Lower leg skin (tissue), 4 donors: ENCODE data around the gene PSMC2. TPM values are rescaled to one million over a fixed set of nuclear protein-coding genes. Genes with fewer than 3 reads are reported as not detected.

Experiments
- DNase-seq, 2 donors: peaks; one replicate each; pipeline ENCODE4 v3.0.0-alpha.2; 2019; ENCODE audit warnings: low spot score in 2 of 2
- H3K4me3 ChIP-seq: fragments of 200-600 bp; sonication (generic); 2 replicates; pipeline ENCODE4 v1.5.1; 2017; ENCODE audit warnings: mild to moderate bottlenecking, low read depth; ENCODE audit not compliant: poor library complexity, severe bottlenecking
- POLR2A ChIP-seq, 2 donors: fragments of 450-650 bp; IDR thresholded peaks; one replicate each; pipeline ENCODE4 v1.6.1; 2016 to 2017; ENCODE audit warnings: antibody characterized with exemption in 2 of 2, mild to moderate bottlenecking in 1 of 2, moderate library complexity in 1 of 2
- WGBS, 2 donors: methylation state at CpG; one replicate each; pipeline ENCODE4 v1.1.5; 2018; 5-methylcytosine and 5-hydroxymethylcytosine counted together
- intact Hi-C: fragments of 100-400 bp; cut with DNase I; formaldehyde crosslinking; loops from one replicate; pipeline ENCODE4 v1.15.0; 2023; ENCODE audit warnings: low total_unique reads
- total RNA-seq, 4 donors: library from RNA; depleted of rRNA; stranded (reverse); fragments of >200 nt; gene quantifications; one replicate each; pipeline ENCODE4 v1.1.0, GENCODE V29; 2016
- TF ChIP-seq, protein P1 (sequence below), 3 donors: fragments of 450-650 bp; IDR thresholded peaks; one replicate each; pipeline ENCODE4 v1.5.1; 2016; ENCODE audit warnings: antibody characterized with exemption in 3 of 3, mild to moderate bottlenecking in 3 of 3, moderate library complexity in 2 of 3

The PSMC2 gene
- total RNA-seq, 4 donors from 2014 or later: 75.3 to 124 (median 107) TPM

DNA sequence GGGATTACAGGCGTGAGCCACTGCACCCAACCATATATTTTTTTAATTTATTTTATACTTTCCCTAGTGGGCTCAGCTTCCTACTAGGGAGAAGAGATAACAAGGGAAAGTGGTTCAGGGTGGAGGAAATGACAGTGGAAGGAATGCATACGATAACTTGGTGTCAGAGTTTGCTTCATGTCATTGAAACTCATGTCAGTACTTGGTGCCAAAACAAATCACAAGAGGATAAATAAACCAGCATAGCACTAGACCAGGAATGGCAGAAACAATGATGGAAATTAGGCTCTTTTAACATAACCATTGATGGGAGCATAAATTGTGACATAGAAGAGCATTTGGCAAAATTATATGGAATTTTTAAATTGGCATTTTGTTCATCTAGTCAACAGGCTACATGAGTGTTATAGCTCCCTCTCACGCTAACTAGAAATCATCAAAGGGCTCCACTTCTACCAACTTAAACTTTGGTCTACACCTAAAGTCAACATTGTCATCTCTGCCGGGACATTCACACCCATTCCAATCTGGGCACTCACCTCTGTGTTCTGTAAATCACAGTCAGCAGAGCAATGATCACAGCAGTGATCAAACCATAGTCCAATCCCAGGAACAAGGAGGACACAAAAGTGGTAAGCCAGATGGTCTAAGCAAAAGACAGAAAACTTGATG, 41.2 kb downstream of the PSMC2 start:
- DNase-seq: no peak
- 85 to 87% methylated on average over 4 of the region's 4 CpGs for WGBS, 2 donors
- intact Hi-C loops: no loop called here
- H3K4me3 ChIP-seq: no peak overlapping the region
- no peak for TF ChIP-seq POLR2A (IDR thresholded peaks at IDR 0.05)
- TF ChIP-seq, protein P1, sequence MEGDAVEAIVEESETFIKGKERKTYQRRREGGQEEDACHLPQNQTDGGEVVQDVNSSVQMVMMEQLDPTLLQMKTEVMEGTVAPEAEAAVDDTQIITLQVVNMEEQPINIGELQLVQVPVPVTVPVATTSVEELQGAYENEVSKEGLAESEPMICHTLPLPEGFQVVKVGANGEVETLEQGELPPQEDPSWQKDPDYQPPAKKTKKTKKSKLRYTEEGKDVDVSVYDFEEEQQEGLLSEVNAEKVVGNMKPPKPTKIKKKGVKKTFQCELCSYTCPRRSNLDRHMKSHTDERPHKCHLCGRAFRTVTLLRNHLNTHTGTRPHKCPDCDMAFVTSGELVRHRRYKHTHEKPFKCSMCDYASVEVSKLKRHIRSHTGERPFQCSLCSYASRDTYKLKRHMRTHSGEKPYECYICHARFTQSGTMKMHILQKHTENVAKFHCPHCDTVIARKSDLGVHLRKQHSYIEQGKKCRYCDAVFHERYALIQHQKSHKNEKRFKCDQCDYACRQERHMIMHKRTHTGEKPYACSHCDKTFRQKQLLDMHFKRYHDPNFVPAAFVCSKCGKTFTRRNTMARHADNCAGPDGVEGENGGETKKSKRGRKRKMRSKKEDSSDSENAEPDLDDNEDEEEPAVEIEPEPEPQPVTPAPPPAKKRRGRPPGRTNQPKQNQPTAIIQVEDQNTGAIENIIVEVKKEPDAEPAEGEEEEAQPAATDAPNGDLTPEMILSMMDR (IDR thresholded peaks at IDR 0.05): no peak

DNA sequence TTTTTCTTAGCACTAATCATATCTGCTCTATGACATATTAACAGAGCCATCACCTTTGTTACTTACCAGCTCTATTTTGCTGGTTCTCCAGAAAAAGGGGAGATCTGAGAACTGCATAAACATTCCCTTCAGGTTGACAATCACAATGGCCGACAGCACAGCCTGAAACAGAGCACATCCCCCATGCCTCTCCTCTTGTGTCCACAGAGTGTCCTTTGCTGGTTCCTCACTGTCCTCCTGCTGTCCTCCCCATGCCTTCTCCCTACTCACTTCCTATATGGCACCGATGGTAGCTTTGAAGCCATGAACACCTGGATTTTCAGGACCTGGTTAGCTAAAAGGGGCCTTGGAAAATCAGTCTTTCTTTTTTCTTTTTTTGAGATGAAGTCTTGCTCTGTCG, 41.8 kb downstream of the PSMC2 start:
- no peak for TF ChIP-seq POLR2A (IDR thresholded peaks at IDR 0.05)
- no peak overlapping the region for H3K4me3 ChIP-seq
- 87 to 91% methylated on average over 3 of the region's 3 CpGs for WGBS, 2 donors
- intact Hi-C loops: no loop called here
- no peak for DNase-seq

DNA sequence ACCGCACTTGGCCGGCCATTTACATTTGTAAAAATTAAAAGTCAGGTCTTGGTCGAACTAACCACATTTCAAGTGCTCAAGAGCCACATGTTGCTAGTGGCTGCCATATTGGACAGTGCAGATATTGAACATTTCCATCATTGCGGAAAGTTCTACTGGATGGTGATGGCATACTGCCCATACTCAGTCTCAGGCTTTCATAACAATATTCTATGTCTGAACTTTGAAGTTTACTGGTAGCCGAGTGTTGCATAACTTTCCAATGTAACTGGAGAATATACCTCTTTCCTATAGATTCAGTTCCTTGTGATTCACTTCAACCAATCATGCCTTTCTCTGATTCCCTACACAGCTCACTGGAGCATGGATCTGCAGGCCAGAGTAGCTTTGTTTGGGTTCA, 43.7 kb downstream of the PSMC2 start:
- no peak overlapping the region for H3K4me3 ChIP-seq
- no peak for DNase-seq
- intact Hi-C loops: no loop called here
- TF ChIP-seq, protein P1 (IDR thresholded peaks at IDR 0.05): no peak
- no peak for TF ChIP-seq POLR2A (IDR thresholded peaks at IDR 0.05)
- 95 to 96% methylated on average over 5 of the region's 5 CpGs for WGBS, 2 donors

DNA sequence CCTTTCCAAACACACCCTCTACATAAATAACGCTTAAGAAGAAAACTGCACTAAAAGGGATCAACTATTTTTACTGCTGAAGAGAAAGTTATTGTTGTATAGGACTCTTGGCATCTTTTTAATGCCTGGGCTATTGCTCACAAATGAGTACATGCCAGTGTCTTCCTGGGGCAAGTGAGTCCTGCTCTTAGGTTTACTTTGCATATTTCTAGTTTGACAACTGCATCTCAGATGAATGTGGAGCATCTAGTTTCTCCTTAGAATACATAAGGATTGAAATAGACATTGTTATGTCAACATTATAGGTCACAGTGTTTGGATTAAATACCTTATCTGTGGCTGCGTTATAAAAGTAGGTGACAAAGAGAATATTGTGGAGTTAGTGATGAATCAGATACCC, 44.5 kb downstream of the PSMC2 start:
- WGBS, 2 donors: 88 to 91% methylated on average over 2 of the region's 2 CpGs
- TF ChIP-seq POLR2A (IDR thresholded peaks at IDR 0.05): no peak
- TF ChIP-seq, protein P1 (IDR thresholded peaks at IDR 0.05): no peak
- no peak overlapping the region for H3K4me3 ChIP-seq
- DNase-seq: no peak
- intact Hi-C loops: no loop called here

DNA sequence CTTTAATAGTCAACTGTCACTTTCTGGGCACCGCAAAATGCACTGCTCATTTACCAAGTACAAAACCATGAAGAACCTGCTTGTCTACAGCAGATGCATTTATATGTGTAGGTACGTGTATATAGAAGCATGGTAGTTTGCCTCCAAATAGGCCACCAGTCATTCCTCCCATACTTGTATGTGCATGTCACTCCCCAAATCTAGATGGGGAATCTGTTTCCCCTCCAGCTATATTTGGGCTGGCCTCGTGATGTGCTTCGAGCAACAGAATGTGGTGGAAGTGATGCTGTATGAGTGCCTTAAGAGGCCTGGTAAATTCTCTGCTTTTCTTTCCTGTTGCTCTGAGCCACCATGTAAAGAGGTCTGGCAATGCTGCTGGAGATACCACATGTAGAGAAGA, 47.1 kb downstream of the PSMC2 start:
- DNase-seq: no peak
- WGBS, 2 donors: 40 to 58% methylated on average over 4 of the region's 4 CpGs
- no peak overlapping the region for H3K4me3 ChIP-seq
- TF ChIP-seq, protein P1 (IDR thresholded peaks at IDR 0.05): no peak
- no peak for TF ChIP-seq POLR2A (IDR thresholded peaks at IDR 0.05)
- intact Hi-C loops: no loop called here

DNA sequence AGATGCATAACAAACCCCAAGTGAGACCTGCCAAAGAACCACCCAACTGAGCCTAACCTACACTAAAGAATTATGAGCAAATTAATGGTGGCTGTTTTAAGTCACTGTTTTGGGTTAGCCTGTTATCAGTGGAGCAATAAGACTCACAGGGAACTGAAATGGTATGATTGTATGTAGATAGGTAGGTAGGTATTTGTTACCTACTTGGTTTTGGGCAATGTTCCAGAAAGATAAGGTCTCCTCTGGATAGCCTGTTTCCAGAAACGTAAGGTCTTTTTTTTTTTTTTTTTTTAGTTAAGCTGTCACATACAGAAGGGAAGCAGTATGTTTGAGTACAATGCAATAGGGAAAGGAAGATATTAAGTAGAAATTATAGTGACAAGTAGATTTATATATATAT, 47.6 kb downstream of the PSMC2 start:
- no peak for DNase-seq
- TF ChIP-seq, protein P1 (IDR thresholded peaks at IDR 0.05): no peak
- TF ChIP-seq POLR2A (IDR thresholded peaks at IDR 0.05): no peak
- intact Hi-C loops: no loop called here
- 40 to 62% methylated on average over 1 of the region's 1 CpG for WGBS, 2 donors
- H3K4me3 ChIP-seq: no peak overlapping the region
